HG03439 (cell line): ENCODE measurements around the gene FOXC2.

Source experiments
- ATAC-seq: cut with Tn5 transposase; IDR thresholded peaks from one replicate; pipeline ENCODE4 v1.9.1; 2021; ENCODE audit warnings: mild to moderate bottlenecking, moderate library complexity; ENCODE audit not compliant: unreplicated experiment

FOXC2 gene

DNA sequence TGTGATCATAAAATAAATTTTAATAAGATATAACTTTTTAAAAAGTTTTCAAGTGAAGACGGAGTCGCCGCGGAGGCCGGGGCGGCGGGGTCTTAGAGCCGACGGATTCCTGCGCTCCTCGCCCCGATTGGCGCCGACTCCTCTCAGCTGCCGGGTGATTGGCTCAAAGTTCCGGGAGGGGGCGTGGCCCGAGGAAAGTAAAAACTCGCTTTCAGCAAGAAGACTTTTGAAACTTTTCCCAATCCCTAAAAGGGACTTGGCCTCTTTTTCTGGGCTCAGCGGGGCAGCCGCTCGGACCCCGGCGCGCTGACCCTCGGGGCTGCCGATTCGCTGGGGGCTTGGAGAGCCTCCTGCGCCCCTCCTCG lies at the start of gene FOXC2:
FOXC2 (plus strand) TSS at position 229 of the 365 bp plus-strand sequence. CDS start 507 bp downstream, outside the sequence.
- no peak for ATAC-seq

DNA sequence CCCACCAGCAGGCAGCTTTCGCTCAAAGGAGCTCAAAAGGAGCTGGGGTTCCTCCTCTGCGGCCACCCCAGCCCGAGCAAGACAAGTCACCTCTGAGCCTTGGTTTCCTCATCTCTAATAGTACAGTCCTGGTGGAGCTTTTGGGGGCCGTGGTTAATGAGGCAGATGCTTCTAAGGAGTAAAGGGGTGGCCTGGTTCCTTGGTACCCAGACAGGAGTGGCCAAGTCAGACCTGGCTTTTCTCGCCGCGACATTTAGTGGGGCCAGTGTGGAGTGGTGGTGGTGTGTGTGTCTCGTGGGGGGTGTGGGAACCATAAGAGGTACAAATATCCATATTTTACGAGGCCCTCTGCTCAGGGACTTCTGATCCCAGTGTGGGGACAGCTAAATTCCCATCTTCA lies 49.6 kb upstream of the FOXC2 start:
- no peak for ATAC-seq

DNA sequence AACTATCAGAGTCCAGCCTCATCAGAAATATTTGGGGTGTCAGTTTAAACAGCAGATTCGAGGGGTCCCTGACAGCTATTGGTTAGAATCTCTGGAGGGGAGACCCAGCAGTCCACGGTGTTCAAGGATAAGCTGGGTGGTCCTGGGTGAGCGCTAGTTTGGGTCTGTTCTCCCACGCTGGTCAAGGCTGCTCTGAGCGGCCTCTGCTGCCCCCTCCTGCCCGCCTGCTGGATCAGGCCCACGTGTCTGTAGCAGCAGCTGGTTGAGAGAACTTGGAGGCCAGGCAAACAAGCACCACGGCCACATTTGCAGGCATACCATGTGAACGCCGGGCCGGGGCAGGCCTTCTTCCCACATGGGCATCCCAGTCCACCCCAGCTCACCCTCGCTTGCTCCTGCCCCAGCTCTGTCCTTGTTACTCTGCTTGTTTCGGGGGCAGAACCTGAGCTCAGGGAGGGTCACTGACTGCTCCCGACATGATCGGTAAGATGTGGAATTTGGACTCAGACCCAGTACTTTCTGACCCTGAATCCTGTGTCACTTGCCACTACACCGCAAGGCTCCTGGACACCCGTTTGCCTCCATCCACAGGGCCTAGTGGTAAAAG lies 48.9 kb upstream of the FOXC2 start:
- no peak for ATAC-seq

DNA sequence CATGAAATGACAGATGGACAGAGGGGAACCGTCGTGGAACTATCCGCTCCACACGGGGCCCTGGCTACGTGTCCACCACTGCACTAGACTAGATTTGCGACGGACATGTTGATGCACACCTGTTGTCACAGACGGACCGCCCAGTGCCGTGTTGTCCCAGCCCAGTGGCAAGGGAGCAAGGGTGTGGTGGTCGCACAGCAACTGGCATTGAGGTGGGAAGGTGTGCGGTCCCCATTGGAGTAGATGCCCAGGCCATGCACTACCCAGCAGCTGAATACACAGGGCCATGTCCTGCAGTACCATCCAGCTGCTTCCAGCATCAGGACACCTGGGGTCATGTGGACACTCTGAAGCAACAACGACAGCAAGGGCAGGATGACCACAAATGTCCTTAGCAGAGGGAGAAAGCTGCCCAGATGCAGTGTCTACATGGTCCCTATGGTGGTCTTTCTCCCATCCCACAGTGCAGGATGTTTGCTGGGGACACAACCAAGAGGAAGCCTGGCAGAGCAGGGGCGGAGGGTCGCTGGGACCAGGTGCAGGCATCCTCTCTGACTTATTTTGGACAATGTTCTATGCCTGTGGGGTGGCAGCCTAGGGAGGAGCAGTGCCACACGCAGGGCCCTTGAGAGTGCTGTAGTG lies 47.5 kb upstream of the FOXC2 start:
- no peak for ATAC-seq

DNA sequence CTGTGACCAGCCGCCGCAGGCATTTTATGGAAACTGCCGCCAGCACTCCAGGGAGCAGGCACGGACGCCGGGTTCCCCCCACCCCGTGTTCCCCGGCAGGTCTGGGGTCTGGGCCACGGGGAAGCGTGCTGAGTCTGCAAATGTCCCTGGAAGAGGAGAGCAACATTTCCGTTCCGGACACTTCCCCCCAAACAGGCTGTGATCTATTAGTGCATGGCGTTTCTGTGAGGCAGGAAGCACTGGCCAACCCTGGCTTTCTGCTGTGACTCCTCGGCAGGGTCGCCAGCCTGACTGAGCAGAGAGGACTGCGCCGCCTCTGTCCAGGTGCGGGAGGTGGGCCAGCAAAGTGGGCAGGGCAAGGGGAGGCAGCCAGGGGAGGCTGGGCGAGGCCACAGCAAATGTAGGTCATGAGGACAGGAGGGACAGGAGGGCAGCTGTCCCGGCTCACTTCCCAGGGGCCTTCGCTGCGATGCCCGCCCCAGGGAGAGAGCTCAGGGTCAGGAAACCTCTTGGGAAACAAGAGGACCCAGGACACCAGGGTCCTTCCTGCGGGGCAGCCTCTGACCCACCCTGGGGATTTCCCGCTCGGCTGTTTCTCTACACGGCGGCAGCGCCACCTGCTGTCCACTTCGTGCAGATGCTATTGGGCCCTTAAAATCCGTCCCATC lies 46.8 kb upstream of the FOXC2 start:
- no peak for ATAC-seq

DNA sequence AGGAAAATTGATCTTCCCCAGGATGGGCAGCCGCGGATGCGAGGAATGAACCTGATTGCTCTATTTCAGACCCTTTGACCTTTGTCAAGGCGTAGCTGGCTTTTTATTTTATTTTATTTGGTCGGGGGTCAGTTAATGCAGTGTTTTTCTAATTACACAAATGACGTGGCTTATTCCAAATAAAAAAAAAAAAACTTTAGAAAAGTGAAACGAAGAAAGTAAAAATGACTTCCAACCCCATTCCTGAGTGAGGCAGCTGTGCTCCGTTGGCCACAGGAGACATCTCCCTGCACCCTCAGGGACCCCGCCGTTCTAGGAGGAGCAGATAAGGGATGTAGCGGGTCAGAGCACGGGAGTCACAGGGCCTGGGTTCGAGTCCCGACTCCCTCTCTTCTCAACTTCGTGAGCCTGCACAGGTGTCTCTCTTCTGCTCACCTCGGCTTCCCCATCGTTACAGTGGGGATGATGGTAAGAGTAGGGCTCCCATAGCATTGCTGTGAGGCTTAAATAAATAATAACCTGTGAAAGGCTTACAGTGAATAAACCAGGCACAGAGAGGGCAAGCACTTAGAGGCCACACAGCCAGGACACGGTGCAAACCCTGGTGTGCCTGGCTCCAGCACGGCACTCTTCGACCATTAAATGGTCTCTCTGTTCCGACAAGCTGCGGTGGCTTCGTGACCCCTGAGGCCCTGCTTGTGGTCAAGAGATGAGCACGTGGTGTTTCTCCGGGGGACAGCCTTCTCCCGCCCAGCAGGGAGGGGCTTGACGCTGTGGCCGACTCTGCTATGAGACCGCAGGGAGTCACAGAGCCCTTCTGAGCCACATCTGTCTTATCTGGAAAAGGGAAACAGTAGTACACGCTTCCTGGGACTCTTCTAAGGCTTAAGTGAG lies 46.1 kb upstream of the FOXC2 start:
- ATAC-seq, result no peak

DNA sequence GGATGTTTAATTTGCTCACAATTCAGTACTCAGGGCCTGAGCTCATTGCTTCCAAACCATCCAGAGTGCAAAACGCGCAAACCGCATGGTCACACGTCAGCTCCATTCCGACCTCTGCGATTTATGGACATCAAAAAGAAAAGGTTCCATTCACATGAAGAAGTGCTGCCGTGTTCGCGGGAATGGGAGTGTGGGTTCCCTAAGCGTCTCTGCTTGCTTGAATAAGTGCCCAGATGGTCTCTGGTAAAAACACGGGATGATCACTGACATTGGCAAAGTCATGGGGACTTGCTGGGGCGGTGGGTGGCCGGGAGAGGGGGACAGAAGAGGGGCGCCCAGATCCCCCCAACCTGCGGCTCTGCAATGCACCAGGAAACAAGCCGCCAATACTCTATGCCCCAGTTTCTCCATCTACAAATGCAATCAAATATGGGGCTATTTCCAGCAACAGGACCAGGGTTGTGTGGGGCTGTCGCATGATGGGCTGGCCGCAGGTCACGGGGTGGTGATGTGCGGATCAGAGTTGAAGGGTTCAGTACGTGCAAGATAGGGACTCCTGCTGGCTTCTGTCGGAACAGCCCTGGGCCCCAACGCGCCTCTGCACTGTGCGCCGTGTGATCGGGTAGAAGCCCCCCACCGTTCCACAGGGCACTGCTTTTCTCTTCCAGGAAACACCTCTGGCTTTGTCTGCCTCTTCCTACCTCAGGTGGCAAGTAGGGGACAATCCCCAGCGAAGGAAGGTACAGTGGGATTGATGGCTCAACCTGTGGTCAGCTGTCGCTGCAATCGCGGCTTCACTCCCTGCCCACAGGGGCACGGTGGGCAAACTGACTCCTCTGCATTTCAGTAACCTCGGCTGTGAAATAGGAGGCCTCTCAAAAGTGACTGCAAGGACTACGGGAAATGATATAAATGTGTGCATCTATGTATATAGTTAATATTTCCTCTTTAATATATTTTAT lies 45.1 kb upstream of the FOXC2 start:
- no peak for ATAC-seq

DNA sequence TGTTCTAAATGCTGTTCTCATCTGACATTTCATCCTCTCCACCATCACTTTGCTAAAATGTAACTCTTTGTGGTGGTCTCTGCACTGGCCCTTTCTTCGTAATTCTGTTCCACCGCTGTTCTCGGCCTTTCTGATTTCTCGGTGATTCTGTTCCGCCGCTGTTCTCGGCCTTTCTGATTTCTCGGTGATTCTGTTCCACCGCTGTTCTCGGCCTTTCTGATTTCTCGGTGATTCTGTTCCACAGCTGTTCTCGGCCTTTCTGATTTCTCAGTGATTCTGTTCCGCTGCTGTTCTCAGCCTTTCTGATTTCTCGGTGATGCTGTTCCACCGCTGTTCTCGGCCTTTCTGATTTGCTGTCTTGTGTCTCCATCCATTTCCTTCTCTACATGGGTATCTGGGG lies 44.0 kb upstream of the FOXC2 start:
- ATAC-seq, result no peak

DNA sequence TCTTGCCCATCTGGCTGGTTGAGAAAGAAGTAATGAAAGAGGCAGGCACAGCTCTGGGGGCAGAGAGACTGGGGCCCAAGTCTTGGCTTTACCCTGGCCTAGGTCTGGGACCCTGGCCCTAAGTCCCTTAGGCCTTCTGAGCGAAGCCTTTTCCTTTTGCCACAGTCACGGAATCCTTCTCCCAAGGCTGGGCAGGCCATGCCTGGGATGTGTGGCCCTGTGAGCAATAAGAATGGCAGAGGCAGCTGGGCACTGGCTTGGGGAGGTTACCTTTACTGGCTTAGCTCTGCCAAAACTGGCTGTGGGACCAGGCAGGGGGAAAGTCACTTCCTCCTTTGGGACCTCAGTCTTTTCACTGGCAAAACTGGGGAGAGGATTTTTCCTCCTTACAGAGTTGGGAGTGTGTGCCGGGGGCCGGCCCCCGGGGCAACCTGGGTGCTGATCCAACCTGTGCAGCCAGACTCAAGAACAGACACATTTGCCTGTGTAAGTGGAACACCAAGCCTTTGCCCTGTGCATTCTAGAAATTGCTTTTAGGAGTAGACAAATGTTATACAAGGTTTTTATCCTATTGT lies 43.4 kb upstream of the FOXC2 start:
- no peak for ATAC-seq

DNA sequence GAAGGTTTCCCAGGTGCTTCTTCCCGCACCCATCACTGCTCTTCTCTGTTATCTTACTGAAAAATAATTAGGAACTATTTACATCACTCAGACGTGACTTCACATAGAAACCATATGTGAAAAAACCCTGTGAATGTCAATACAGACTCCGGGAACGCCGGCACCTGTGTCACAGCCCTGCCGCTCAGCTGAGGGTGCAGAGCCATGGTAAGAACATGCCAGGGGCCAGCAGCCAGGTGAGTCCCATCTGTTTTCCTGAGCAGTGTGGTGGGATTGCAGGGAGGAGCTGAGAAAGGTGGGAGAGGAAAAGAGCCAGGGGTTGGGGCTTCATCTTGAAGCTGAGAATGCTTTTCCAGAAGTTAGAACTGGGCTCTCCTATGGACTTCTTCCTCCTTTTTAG lies 42.6 kb upstream of the FOXC2 start:
- ATAC-seq, result no peak

DNA sequence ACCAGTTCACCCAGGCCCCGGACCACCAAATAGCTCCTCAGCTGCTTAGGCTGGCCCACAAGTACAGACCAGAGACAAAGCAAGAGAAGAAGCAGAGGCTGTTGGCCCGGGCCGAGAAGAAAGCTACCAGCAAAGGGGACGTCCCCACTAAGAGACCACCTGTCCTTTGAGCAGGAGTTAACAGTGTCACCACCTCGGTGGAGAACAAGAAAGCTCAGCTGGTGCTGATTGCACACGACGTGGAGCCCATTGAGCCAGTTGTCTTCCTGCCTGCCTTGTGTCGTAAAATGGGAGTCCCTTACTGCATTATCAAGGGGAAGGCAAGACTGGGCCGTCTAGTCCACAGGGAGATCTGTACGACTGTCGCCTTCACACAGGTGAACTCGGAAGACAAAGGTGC lies 40.9 kb upstream of the FOXC2 start:
- ATAC-seq, result no peak

DNA sequence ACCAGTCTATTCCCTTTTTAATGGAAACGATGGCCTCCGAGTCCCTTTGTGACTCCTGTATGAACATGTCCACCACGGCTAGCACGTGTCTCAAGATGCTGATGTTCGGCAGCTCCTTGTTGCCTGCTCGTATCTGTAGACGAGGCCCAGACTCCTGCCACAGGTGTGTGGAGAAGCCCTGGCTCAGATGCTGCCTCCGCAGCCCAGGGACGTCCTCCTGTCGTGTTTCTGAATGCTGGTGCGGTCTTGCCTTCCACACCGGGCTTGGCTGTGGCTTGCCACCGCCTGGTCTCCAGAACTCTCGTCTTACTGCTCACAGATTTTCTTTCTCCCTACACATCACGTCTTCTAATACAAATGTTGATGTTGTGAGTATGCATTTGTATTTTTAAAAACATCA lies 39.3 kb upstream of the FOXC2 start:
- no peak for ATAC-seq

DNA sequence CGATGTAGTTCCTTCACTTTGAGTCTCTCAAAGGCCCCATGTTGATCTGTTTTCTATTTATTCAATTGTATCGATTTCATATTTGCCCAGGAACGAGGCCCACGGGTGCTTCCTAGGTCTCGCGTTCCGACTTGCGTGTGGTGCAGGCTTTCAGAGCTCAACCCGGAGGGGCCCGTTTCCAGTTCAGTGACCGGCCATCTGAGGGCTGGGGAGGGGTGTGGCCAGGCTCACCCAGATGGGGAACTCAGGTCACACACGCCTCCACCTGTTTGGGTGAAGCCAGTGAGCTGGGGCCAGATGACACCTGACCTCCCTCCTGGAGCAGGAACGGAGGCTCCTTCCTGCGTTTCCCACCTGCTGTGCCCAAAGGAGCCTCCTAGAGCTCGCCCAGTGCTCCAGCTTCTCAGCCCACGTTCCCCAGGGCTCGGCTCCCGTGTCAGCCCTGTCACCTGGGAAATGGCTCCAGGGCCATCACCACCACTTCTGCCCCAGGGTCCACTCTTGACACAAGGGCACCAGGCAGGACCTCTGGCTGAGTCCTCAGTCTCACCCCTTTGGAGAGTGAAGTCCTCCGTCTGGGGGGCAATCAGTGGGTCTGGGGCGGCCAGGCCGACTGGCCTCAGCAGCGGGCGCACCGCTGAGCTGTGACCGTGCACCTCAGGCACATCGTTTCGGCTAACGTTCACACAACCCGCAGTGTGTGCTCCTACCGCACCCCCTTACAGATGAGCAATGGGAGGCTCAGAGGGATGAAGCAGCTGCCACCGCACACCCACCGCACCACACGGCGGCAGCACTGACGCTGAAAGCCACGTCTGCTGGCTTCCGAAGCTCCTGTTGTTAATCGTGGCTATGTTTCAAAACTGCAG lies 38.3 kb upstream of the FOXC2 start:
- ATAC-seq, result no peak

DNA sequence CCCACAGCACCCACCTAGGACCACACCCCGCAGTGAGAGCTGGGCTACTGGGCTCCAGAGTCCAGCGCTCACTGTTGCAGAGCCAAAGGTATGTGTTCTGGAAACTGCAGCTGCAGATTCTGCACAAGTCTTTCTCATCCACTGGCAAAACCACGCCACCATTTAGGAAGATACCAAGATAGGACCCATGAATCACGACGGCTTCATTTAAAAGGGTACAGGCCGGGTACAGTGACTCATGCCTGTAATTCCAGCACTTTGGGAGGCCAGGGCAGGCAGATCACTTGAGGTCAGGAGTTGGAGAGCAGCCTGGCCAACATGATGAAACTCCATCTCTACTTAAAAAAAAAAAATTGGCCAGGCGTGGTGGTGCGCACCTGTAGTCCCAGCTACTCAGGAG lies 37.5 kb upstream of the FOXC2 start:
- no peak for ATAC-seq

DNA sequence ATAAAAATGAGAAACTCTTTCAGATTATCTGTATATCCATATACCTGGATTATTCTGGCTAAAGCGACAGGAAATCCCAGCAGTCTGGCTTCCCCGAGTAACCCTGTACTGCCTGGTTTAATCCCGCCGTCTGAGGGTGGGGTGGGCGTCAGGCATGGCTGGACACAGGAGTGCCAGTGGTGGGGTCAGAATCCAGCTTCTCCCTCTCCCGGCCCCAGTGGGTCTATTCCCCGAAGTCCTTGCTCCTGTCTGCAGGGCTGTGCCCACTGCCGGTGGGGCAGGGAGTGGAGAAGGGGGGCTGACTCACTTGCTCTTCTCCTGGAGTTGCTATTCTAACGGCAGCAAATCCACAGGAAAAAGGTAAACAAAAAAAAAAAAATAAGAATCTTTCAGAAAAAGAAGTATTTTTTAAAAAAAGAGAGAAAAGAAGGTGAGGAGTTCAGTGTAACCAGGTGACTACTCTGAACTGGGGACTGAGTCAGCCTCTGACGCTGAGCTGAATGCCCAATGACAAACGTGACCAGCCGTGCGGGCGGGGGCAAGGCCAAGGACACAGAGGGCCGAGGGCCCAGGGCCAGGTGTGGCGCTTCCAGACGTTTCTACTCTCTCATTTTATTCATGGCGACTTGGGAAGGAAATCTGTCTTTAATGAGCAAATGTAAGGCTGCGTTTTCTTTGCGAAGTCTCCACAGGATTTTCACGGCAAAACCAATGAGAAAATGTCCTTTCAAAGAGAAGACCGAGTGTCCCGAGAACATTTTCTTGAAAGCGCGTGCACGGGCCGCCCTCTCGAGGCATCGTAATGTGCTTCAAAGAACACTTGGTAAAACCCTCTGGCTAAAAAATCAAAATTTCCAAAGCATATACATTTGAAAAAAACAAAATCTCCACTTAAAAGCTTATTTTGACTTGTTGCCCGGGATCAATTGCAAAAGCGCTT lies 36.1 kb upstream of the FOXC2 start:
- no peak for ATAC-seq

DNA sequence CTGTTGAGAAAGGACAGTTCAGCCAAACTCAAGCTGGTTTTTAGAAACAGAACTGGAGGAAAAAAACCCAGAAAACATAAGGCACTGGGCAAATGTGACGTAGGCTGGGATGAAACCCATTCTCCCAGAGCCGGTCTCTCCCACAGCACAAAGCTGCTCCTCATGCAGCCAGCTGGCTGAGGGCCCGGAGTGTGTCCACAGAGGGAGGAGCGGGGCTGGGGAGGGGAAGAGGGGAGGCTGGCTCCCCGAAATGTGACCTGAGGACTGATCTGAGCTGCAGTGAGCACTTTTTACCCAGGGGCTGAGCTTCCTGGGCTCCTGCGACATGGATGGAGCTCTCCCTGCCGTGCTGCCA lies 35.5 kb upstream of the FOXC2 start:
- ATAC-seq, result no peak

DNA sequence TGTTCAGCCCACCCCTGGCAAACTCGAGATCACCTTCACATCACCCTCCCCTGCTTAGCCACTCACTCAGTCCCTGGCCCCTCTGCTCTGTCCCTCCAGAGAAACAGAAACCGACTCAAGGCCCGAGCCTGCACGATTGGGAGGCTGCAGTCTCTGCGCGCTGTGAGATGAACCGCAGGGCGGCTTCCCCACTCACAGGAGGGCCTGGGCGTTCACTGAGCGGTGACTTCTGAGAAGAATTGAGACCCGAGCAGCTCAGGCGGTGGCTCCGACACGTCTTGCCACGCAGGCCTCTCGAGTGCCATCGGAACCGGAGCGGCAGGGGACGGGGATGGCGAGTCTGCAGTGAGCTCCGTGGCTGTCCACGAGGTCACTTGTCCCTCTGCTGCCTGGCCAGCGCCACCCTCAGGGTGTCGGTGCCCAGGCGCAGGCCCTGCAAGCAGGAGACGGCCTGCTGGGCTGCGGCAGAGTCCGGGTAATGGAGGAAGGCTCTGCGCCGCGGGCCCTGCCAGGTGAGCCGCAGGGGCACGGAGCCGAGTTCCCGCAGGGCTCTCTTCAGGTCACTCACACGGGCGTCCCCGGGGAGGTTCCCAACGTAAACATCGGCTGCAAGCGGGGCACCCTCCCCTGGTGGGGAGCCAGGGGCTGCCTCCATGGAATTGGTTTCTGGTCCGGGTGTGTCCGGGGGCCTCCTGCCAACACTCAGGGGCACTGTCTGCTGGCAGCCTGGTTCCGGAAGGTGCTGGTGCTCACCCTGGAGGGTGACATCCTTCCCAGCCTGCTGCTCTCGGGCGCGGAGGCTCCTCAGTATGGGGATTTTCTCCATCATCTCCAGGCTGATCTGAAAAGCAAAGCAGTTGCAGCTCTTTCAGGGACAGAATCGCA lies 34.7 kb upstream of the FOXC2 start:
- ATAC-seq, result no peak
